GM21423 (cell line): ENCODE data around the gene SLC15A3.

Experiments used
- ATAC-seq: cut with Tn5 transposase; IDR thresholded peaks from one replicate; pipeline ENCODE4 v1.9.1; 2021; ENCODE audit warnings: mild to moderate bottlenecking, moderate library complexity; ENCODE audit not compliant: unreplicated experiment

Gene SLC15A3

DNA sequence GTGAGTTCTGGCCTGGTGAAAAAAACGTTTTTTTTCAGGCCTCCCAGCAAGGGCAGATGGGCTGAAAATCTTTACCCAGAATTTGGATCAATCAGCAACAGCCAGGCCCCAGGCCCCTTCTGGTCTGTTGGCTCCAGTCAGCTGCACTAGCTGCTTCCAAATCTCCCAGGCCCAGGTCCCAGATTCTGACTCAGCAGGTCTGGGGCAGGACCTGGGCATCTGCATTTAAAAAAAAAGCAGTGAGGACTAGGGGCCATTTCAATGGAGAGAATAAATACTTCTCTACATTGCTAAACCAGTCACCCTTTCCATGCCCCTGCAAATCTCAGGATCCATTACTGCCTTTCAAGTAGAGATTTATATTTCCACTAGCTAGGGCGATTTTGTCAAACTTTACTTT lies 4.3 kb downstream of the SLC15A3 start:
- no peak for ATAC-seq

DNA sequence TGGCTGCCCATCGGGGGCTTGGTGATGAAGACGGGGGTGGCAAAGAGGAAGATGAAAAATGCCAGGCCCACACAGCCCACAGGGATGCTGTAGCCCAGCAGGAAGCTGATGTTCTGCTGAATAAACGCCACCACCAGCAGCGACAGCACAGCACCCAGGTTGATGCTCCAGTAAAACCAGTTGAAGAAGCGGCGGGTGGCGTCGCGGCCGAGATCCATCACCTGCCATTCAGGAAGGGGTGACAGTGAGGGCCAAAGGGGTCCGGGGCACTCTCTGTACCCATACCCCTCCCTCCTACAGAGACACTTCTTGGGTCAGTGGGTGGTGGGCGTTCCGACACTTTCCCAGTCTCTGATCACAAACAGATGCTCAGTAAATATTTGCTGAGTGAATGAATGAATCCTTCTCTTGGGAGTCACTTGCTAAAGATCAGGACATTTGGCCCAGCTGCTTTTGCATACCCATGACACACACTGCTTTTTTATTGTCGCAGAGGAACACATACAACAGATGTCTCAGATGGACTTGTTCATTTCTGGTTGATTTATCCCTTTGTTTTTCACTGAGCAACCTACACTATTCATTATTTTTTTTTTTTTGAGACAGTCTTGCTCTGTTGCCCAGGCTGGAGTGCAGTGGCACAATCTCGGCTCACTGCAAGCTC lies 5.2 kb downstream of the SLC15A3 start:
- ATAC-seq: no peak

DNA sequence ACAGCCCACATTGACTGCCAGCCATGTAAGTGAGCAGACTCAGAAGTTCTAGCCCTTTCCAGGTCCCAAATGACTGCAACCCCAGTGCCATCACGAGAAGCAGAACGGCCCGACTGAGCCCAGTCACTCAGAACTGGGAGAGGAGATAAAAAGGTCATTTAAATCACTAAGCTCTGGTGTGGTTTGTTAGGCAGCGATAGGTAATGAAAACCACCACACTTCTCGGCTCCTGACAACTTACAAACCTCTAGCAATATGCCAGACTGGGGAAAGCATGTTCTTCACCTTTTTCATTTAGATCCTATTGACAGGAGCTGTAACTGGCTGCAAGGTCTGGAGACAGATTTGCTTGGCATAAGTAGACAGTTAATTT lies 6.7 kb downstream of the SLC15A3 start:
- no peak for ATAC-seq

DNA sequence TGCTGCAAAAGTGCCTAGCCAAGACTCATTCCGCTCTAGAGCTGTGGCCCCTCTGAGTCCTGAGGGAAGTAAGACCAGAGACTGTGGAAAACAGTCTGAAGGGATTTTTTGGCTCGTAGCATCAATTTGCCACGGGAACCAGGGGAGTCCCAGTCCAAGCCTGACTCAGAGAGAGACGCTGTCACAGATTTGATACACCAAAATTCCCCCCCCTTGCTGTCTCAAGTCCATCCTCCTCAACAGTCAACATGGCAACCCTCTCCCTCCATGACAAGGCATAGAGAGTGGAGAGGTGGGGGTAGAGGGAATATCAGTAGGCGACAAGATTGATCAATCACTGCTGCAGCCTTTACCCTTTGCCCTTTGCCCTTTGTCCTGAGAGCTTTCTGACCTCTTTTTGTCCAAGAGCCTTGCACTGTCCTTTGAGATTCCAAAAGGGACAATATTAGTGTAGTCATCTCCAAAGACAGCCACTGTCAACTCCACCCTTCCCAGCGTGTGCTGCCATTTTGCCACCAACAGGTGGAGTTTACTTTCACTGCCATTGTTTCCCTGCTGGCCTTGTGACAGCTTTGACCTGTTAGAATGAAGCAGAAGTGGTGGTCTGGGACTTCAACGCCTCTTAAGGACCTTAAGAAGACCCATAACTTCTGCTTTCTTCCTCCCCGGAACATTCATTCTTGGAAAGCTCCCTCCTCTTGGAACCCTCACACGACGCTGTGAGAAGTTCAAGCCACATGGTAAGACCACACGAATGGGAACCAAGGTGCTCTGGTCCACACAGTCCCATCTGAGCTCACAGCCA lies 7.3 kb downstream of the SLC15A3 start:
- ATAC-seq: no peak

DNA sequence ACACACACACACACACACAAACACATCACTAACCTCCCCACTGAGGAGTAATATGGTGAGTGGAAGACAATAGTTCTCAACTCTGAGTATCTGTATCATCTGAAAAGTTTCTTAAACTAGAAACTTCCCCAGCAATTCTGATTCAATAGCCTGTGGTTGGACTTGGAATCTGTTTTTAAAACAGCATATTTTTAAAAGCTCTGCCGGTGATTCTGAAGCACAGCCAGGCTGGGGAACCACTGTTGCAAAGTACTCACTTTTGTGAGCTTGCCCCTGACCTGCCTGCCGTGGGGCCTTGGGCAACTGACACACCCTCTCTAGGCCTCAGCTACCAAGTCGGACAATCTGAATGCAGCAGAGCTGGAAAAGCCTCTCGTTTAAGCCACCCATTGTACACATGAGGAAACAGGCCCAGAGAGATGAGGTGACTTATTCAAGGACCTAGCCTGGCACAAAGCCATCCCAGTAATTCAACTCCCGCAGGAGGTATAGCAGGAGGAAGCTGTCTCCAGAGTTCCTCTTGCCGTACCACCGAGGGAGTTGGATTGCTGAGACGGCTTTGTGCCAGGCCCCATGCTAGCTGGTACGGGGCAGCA lies 8.9 kb downstream of the SLC15A3 start:
- ATAC-seq: no peak

DNA sequence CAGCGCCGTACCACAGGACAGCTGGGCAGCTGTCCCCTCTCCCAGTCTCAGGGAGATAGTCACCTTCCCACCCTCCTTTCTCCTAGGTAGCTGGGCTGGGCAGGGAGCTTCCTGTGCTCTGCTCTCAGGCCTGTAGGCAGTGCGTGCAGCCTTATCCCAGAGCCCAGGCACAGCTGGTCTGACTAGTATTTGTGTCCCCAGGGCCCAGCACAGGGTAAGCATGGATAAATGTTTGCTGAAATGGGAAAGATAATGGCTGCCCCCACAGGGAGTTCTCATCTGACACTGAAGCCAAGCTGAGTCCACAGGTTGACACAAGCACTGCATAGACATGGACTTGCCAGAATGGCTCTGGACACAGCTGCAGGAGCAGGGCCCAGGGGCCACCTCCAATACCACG lies 9.8 kb downstream of the SLC15A3 start:
- ATAC-seq: no peak

DNA sequence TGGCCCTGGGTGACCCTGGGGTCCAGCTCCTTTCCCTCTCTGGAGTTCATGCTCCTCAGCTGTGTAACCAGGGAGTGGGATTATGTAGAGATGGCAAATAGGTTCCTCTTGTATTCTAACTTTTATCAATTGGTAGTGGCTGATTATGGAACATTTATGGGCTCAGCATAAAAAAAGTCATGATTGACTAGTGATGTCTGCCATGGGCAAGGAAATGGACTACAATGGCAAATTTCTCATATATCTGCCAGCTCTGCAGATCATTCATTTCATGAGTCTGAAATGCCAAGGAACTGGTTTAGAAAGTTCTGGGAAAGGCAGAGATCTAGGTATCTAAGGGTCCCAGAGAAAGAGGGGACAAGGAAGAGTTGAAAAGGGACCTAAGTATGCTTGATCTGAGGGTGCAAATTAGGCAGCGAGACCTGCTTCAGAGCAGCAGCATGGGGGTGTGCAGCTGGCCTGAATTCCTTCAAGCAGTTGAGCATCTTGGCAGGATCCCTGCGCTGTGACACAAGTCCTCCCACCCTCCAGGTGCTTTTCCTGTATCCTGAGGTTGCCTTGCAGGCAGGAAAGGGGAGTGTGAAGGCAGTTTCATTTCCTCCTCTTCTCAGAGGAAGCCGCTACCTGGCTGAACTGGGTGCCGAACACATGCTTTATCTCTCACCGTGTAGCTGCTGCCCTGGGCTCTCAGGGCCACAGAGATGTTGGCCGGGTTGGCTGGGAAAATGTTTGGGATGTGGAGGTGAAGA lies 10.4 kb downstream of the SLC15A3 start:
- ATAC-seq: no peak

DNA sequence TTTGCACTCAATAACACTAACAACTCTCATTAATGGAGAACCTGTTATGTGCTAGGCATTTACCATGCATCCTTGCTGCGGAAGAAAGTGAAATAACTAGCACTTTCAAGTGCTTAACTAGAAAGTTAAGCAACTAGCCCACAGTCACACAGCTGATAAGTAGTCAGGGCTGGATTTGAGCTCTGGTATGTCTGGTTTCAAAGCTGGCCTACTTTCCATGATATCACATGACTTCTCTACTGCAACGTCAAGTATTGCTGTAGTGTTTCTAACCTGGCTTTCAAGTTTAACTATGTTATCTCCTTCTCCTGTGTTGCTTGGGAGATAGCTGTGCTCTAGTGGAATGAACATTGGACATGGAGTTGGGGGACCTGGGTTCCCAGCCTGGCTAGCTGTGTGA lies 12.1 kb downstream of the SLC15A3 start:
- ATAC-seq: no peak

DNA sequence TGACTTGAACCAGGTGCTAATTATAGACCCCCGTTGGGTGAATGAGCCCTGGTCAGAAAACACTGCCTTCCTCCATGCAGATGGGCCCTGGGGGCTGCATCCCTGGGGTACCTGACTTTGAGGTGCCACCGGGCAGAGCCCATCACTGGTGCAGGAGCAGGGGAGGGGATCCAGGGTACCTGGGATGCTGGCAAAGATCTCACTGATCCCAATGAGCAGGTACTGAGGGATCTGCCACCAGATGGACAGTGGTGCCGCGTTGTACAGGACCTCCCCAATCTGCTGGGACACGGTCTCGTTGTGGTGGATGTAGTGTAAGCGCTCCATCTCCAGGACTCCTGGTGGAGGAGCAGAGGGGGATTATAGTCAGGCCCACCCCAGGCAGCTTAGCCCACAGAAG lies 12.7 kb downstream of the SLC15A3 start:
- ATAC-seq: no peak

DNA sequence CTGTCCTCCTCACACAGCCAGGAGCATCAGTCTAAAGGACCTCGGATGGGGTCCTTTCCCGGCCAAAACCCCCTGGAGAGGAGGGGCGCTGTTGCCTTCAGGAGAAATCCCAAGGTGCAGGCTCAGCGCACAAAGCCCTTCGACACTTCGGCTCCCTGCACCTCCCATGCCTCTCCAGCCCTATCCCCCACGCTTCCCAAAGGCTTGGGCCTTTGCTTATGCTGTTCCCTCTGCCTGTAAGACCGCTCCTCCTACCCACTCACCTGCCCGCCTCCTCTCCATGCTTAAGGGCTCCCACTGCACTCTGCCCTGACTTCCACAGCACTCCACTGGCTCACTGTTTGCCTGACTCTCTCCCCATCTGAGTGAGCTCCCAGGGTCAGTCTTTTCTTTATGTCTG lies 13.5 kb downstream of the SLC15A3 start:
- ATAC-seq: no peak

DNA sequence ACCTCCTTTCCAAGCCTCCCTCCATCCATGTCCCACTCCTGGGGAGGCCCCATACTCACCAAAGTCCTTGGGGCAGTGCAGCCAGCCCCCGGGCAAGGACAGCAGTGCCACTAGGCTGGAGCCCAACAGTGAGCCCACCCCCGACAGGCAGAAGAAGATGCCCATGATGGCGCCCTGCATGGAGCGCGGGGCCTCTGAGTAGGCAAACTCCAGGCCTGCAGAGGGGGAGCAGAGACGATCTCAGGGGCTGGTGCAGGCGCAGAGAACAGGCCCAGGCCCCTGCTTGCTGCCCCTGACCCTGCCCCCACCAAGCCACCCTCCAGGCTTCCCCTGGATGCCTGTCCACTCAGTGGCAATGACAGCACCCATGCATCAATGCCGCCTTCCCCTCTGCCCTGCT lies 14.2 kb downstream of the SLC15A3 start:
- no peak for ATAC-seq

DNA sequence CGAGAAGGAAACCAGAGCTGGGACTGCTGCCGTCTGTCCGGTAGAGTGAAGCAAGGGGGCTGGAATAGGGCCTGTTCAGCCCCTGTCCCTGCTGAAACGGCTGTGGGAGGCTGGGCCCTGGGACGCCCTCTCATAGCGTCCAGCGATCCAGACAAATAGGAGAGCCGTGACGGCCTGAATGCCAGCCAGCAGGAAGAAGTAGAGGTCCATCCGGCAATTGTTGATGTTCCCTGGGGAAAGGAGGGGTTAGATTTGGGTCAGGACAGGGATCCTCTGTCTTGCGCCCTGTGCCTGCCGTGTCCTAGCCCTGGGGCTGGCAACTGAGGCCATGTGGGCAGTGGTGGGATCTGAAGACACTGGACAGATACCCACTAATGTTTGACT lies 14.8 kb downstream of the SLC15A3 start:
- ATAC-seq: no peak

DNA sequence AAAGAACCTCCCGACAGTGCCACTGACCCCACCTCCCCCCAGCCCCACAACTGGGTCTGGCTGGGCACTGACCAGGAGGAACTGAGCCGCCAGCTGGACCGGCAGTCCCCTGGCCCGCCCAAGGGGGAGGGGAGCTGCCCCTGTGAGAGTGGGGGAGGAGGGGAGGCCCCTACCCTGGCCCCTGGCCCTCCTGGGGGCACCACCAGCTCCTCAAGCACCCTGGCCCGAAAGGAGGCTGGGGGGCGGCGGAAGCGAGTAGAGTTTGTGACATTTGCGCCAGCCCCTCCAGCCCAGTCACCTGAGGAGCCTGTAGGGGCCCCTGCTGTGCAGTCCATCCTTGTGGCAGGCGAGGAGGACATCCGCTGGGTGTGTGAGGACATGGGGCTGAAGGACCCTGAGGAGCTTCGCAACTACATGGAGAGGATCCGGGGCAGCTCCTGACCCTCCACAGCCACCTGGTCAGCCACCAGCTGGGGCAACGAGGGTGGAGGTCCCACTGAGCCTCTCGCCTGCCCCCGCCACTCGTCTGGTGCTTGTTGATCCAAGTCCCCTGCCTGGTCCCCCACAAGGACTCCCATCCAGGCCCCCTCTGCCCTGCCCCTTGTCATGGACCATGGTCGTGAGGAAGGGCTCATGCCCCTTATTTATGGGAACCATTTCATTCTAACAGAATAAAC lies 15.4 kb downstream of the SLC15A3 start:
- no peak for ATAC-seq

DNA sequence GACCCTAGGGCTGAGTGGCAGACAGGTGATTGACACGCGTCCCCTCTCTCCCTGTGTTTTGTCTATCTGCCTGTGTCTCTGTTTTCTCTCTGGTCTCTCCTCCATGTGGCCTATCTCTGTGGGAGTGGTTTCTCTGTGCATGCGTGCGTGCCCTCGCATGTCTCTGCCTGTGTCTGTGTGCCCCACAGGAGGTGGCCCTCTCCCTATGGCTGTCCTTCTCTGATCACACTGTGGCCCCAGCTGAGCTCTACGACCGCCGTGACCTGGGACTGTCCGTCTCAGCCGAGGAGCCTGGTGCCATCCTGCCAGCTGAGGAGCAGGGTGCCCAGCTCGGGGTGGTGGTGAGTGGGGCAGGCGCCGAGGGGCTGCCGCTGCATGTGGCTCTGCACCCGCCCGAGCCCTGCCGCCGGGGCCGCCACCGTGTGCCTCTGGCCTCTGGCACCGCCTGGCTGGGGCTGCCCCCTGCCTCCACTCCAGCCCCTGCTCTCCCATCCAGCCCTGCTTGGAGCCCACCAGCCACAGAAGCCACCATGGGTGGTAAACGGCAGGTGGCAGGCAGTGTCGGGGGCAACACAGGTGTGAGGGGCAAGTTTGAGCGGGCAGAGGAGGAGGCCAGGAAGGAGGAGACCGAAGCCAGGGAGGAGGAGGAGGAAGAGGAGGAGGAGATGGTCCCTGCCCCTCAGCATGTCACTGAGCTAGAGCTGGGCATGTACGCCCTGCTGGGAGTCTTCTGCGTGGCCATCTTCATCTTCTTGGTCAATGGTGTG lies 16.1 kb downstream of the SLC15A3 start:
- no peak for ATAC-seq

DNA sequence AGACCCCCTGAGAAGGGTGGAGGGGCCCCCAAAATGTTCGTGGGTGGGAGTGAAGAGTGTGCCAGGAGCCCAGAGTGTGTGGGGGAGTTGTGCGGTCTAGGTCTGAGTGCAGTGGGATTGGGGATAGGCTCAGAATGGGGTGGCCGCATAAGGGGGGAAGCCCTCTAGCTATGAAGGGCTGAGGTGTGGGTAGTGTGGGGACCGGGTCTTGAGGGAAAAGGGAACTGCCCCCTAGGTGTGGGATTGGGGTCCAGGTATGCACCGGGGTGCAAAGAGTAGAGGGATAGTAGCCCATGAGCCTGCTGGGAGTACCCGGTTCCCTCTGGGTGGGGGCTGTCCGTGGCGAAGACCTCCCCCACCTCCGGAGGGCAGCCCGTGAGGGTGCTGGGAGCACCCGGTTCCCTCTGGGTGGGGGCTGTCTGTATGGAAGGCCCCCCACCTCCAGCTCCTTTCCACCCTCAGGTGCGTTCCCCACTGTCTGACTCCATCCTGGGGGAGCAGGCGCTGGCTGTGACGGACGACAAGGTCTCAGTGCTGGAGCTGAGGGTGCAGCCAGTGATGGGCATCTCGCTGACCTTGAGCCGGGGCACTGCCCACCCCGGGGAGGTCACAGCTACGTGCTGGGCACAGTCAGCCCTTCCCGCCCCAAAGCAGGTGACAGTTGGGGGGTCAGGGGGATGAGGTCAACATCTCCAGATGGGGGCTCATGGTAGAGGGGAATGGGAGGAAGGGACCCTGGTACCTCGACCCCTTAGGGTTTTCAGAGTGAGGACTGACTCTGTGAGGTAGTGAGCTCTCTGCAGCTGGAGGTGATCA lies 17.0 kb downstream of the SLC15A3 start:
- no peak for ATAC-seq

DNA sequence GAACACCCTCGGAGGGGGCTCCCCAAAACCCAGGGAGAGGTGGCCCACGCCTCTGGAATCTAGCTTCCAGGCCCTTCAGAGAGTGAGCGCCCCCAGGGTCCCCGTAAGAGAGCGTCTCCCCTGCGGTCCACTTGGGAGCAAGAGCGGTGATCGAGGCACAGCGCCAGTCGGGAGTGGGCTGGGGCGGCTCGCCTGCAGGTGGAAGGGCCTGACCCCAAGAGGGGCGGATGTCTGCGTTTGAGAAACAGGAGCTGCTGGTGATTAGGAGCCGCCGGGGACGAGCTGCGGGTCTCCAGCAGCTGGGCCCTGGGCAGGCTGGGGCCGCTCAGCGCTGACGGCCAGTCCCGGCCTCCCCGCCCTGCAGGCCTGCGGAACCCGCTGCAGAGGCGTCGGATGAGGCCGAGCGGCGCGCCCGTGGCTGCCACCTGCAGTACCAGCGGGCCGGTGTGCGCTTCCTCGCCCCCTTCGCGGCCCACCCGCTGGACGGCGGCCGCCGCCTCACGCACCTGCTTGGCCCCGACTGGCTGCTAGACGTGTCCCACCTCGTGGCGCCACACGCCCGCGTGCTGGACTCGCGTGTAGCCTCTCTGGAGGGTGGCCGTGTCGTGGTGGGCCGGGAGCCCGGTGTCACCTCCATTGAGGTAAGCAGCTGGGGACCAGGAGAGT lies 17.7 kb downstream of the SLC15A3 start:
- ATAC-seq: no peak

DNA sequence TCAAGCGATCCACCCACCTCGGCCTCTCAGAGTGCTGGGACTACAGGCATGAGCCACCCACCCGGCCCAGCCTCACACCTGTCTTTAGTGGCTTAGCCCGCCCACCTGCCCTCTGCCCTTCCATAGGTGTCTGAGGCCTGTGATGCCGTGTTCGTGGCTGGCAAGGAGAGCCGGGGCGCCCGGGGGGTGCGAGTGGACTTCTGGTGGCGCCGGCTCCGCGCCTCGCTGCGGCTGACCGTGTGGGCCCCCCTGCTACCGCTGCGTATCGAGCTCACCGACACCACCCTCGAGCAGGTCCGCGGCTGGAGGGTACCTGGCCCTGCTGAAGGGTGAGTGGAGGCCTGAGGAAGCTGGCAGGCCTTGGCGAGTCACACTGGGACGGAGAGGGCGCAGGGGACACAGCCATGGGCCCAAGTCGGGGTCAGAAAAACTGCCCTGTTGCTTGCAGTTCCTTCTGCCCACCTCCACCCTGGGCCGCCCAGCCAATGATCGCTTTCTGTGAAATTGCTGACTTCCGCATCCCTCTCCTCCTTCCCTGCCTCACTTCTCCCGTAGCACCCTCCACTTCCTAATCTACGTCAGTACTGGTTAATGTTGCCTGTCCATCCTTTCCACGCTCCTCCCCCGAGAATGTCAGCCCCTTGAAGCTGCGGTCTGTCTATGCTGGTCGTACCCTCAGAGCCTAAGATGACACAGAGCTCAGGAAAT lies 18.4 kb downstream of the SLC15A3 start:
- no peak for ATAC-seq

DNA sequence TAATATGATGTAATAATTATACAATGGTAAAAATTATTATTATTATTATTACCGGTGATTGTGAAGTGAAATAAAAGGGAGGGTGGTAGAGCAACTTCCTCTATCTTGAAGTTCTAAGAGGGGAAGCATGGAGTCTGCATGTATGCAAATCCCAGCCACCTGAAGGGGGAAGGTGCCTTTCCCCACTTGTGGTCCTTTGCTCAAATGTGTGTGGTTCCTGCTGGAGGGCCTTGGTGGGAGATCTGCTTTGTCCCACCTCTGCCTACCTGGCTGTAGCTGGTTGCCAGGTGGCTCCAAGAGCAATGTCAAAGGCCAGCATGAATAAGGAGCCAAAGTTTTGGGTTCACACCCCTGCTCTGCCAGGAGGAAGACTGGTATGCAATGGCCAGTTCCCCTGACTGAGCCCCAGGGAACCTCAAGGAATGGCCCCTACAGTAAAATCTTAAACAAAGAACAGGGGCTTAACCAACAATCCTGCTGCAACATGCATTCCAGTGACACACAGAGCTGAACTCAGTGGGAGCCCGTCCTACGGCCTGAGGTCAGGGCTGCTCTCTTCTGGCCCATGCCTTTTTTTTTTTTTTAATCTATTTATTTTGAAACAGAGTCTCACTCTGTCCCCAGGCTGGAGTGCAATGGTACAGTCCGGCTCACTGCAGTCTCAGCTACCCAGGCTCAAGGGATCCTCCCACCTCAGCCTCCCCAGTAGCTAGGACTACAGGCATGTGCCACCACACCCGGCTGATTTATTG lies 19.2 kb downstream of the SLC15A3 start:
- ATAC-seq: no peak
